Sigmoid colon (tissue), 7 donors: ENCODE results near the gene AGBL1. TPM values are rescaled to one million over a fixed set of nuclear protein-coding genes. Genes with fewer than 3 reads are reported as not detected.
"Not testable (repeated sequence)": the region's sequence is repeated elsewhere in the genome, so short reads cannot be mapped to it uniquely, and the experiment has no call there.

Experiments used
- DNase-seq: peaks from one replicate; pipeline ENCODE4 v3.0.0-alpha.2; 2019
- H3K27ac ChIP-seq, 4 donors: fragments of 200-600 bp; sonication (generic); one replicate each; pipeline ENCODE4 v1.5.1; 2016 to 2019; ENCODE audit warnings: mild to moderate bottlenecking in 1 of 4
- H3K27me3 ChIP-seq, 3 donors: fragments of 200-600 bp; sonication (generic); one replicate each; pipeline ENCODE4 v1.5.1; 2019; ENCODE audit warnings: mild to moderate bottlenecking in 1 of 3
- H3K36me3 ChIP-seq, 4 donors: fragments of 200-600 bp; sonication (generic); one replicate each; pipeline ENCODE4 v1.5.1; 2016 to 2019
- H3K4me1 ChIP-seq, 4 donors: fragments of 200-600 bp; sonication (generic); one replicate each; pipeline ENCODE4 v1.5.1; 2017 to 2019
- H3K4me3 ChIP-seq, 4 donors: fragments of 200-600 bp; sonication (generic); one replicate each; pipeline ENCODE4 v1.5.1; 2017 to 2019; ENCODE audit warnings: mild to moderate bottlenecking in 2 of 4, moderate library complexity in 1 of 4
- H3K9me3 ChIP-seq, 4 donors: fragments of 200-600 bp in 3 of 4; sonication (generic) in 3 of 4; one replicate each; pipeline versions ENCODE4 v1.5.1 to v1.6.1; 2013 to 2019
- EP300 ChIP-seq, 4 donors: sonication (generic); formaldehyde crosslinking; IDR thresholded peaks; one replicate each; pipeline ENCODE4 v1.6.1; 2017; ENCODE audit warnings: antibody characterized with exemption in 4 of 4
- POLR2A ChIP-seq, 2 donors: fragments of 450-650 bp; IDR thresholded peaks; one replicate each; pipeline ENCODE4 v1.6.1; 2016; ENCODE audit warnings: antibody characterized with exemption in 2 of 2, mild to moderate bottlenecking in 2 of 2, moderate library complexity in 2 of 2
- POLR2AphosphoS5 ChIP-seq, 4 donors: sonication (generic); formaldehyde crosslinking; IDR thresholded peaks; one replicate each; pipeline ENCODE4 v1.6.1; 2017; ENCODE audit warnings: antibody characterized with exemption in 4 of 4
- WGBS, 2 donors: extraction: QIAGEN DNeasy Blood & Tissue Kit; methylation state at CpG; one replicate each; pipeline ENCODE4 v1.1.7; 2013; 5-methylcytosine and 5-hydroxymethylcytosine counted together
- intact Hi-C: fragments of 100-400 bp; cut with DNase I; formaldehyde crosslinking; loops from one replicate; pipeline ENCODE4 v1.15.1; 2023
- polyA plus RNA-seq, 3 donors: library from polyadenylated mRNA; stranded (reverse); fragments of 200-250 nt; gene quantifications; one replicate each; pipeline ENCODE4 v1.2.3, GENCODE V29; 2013
- total RNA-seq, 4 donors: library from RNA; depleted of rRNA; stranded (reverse); fragments of >200 nt; gene quantifications; one replicate each; pipeline ENCODE4 v1.1.0, GENCODE V29; 2016
- TF ChIP-seq, protein P1 (sequence below), 4 experiments: fragments of 450-650 bp in 3 of 4; fragments of 200-600 bp in 1 of 4; IDR thresholded peaks; one replicate each; pipeline ENCODE4 v1.5.1; 2016 to 2019; ENCODE audit warnings: antibody characterized with exemption in 4 of 4, mild to moderate bottlenecking in 3 of 4, moderate library complexity in 2 of 4
- donor health status: healthy with polysubstance abuse.
- donor health status: Bipolar disorder and iron deficiency.
- donor health status: healthy.

Gene AGBL1
- total and polyA plus RNA-seq, 7 donors, result 0.16 to 0.28 TPM; not detected in 5

DNA sequence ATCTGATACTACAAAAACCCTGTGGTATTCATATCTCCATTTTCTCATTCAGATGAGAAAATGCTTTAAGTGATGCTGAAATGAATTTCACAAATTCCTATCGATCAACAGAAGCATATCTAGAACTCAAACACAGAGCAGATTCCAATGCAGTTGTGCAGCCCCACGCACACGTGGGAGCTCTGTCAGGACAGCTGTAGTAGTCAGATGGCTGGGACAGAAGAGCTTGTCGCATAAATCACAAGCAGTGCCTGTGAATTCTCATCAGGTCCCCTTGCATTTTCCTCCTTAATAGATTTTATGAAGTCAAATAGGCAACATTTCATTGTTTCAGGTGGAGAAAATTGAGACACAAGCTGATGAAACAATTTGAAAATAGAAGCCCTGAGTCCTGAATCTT, 792.3 kb downstream of the AGBL1 start:
- 84 to 86% methylated on average over 4 of the region's 4 CpGs for WGBS, 2 donors
- H3K4me1 ChIP-seq, result no peaks in the 10 kb centered on the region
- H3K36me3 ChIP-seq, result no peaks in the 10 kb centered on the region
- no peak overlapping the region for H3K4me3 ChIP-seq
- no peak for DNase-seq
- intact Hi-C loops, result no loop called here
- H3K27ac ChIP-seq, result no peak overlapping the region
- H3K27me3 ChIP-seq, result no peaks in the 10 kb centered on the region
- TF ChIP-seq POLR2AphosphoS5 (IDR thresholded peaks at IDR 0.05), result no peak
- TF ChIP-seq, protein P1, sequence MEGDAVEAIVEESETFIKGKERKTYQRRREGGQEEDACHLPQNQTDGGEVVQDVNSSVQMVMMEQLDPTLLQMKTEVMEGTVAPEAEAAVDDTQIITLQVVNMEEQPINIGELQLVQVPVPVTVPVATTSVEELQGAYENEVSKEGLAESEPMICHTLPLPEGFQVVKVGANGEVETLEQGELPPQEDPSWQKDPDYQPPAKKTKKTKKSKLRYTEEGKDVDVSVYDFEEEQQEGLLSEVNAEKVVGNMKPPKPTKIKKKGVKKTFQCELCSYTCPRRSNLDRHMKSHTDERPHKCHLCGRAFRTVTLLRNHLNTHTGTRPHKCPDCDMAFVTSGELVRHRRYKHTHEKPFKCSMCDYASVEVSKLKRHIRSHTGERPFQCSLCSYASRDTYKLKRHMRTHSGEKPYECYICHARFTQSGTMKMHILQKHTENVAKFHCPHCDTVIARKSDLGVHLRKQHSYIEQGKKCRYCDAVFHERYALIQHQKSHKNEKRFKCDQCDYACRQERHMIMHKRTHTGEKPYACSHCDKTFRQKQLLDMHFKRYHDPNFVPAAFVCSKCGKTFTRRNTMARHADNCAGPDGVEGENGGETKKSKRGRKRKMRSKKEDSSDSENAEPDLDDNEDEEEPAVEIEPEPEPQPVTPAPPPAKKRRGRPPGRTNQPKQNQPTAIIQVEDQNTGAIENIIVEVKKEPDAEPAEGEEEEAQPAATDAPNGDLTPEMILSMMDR (IDR thresholded peaks at IDR 0.05), result no peak
- TF ChIP-seq EP300 (IDR thresholded peaks at IDR 0.05), result no peak
- H3K9me3 ChIP-seq, result no peaks in the 10 kb centered on the region

DNA sequence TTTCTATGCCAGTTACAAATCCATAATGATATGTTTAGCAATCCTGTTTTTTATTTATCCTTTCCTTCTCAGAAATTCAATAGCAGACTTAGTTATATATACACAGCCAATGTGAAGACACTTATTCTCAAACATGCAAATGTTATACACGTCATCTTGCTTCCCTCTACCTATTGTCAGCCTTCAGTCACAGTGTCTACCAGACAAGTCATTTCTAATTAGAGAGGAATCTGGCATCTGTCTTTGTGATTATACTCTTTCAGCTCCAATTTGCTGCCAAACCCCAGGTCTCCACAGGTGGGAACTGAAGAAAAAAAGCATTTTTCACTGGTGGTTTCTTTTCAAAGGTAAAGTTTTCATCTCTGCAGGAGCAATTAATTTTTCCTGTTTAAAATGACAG, 793.1 kb downstream of the AGBL1 start:
- no peak for DNase-seq
- H3K4me1 ChIP-seq, result no peaks in the 10 kb centered on the region

DNA sequence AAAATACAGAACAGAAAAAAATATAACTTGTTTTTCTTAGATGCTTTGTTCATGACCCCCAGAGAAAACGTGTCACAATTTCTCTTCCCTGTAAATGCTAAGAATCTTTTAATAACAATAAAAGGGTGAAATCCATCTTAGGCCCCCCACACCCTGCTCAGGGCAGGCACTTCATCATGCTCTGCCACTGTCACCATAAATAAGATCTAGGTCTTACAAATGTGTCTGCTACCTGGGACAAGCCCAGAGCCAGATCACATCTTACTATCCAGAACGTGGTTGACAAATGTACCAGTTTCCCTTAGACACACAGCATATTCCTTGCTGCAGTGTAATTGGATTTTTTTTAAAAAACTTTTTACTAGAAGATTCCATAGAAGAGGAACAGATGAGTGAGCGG, 795.4 kb downstream of the AGBL1 start:
- no peaks in the 10 kb centered on the region for H3K27me3 ChIP-seq
- TF ChIP-seq POLR2A (IDR thresholded peaks at IDR 0.05) (no peak), EP300 (IDR thresholded peaks at IDR 0.05) (no peak), POLR2AphosphoS5 (IDR thresholded peaks at IDR 0.05) (no peak)
- TF ChIP-seq, protein P1 (IDR thresholded peaks at IDR 0.05), result no peak
- intact Hi-C loops, result no loop called here
- H3K27ac ChIP-seq, result no peak overlapping the region
- no peak overlapping the region for H3K4me3 ChIP-seq
- peaks cover 0 to 11% (median 4%) of the 10 kb centered on the region in 4 donors for H3K4me1 ChIP-seq
- H3K9me3 ChIP-seq, result no peaks in the 10 kb centered on the region
- DNase-seq, result no peak
- WGBS, 2 donors, result 73 to 81% methylated on average over 3 of the region's 3 CpGs
- no peaks in the 10 kb centered on the region for H3K36me3 ChIP-seq

More for the DNA sequence above, 793.1 kb downstream of the AGBL1 start:
- Histone ChIP-seq H3K27ac (no peak overlapping the region), H3K4me3 (no peak overlapping the region), H3K27me3 (no peaks in the 10 kb centered on the region), H3K9me3 (no peaks in the 10 kb centered on the region), H3K36me3 (no peaks in the 10 kb centered on the region)
- TF ChIP-seq EP300 (IDR thresholded peaks at IDR 0.05), result no peak
- no peak for TF ChIP-seq POLR2AphosphoS5 (IDR thresholded peaks at IDR 0.05)
- TF ChIP-seq POLR2A (IDR thresholded peaks at IDR 0.05), result no peak
- TF ChIP-seq, protein P1 (IDR thresholded peaks at IDR 0.05), result no peak
- 77 to 80% methylated on average over 1 of the region's 1 CpG for WGBS, 2 donors
- intact Hi-C loops, result no loop called here

DNA sequence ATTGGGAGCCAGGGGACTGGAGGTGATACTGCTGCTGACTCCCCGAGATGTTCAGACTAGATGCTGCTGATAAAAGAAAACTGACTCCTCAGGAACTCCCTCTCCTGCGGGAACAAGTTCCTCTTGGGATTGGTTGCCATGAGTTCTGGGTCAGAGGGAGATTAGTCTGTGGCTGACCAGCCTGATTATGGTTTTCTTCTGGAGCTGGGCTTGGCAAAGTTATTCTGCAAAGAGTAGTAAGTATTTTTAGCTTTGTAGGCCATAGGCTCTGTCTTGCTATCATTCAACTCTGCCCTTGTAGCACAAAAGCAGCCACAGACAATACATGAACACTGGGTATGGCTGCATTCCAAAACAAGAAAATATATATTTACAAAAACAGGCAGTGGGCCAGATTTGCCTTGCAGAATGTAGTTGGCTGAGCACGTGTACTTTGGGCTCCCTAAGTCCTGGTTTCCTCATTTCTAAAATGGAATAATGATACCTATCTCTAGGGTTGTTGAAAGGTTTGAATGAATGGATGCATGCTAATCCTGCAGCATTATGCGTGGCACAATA, 796.8 kb downstream of the AGBL1 start:
- TF ChIP-seq, protein P1 (IDR thresholded peaks at IDR 0.05), result no peak
- TF ChIP-seq EP300 (IDR thresholded peaks at IDR 0.05) (no peak), POLR2AphosphoS5 (IDR thresholded peaks at IDR 0.05) (no peak)
- H3K36me3 ChIP-seq, result no peaks in the 10 kb centered on the region
- H3K4me3 ChIP-seq, result no peak overlapping the region
- no peaks in the 10 kb centered on the region for H3K27me3 ChIP-seq
- no peak overlapping the region for H3K27ac ChIP-seq
- no peak for DNase-seq
- intact Hi-C loops, result no loop called here
- 68 to 82% methylated on average over 4 of the region's 4 CpGs for WGBS, 2 donors
- peaks cover 0 to 13% (median 5%) of the 10 kb centered on the region in 4 donors for H3K4me1 ChIP-seq
- no peaks in the 10 kb centered on the region for H3K9me3 ChIP-seq

DNA sequence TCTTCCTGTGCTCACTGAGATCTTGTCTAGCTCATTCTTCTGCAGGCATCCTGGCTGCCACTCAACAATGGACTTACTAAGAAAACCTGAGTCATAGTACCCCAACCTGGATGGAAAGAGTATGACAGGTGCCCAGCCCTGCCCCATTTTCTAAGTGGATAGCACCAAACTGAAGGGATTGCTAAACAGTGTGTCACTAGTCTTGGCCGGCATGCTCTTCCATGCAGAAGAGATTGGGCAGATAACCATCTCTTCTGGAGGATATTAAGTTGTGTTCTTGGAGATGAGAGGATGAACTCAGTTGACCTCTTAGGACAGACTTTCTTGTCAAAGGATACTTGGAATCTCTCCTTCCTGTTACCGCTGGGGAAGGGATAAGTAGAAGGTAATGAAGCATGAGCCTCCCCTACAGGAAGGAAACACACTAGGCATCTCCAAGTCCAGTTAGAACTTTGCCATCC, 797.5 kb downstream of the AGBL1 start:
- Histone ChIP-seq H3K27me3 (no peaks in the 10 kb centered on the region), H3K4me1 (peaks cover 0 to 13% (median 5%) of the 10 kb centered on the region in 4 donors), H3K36me3 (no peaks in the 10 kb centered on the region), H3K4me3 (no peak overlapping the region), H3K27ac (no peak overlapping the region), H3K9me3 (no peaks in the 10 kb centered on the region)
- 57 to 60% methylated on average over 2 of the region's 2 CpGs for WGBS, 2 donors
- intact Hi-C loops, result no loop called here
- no peak for TF ChIP-seq EP300 (IDR thresholded peaks at IDR 0.05)
- TF ChIP-seq, protein P1 (IDR thresholded peaks at IDR 0.05), result no peak
- TF ChIP-seq POLR2A (IDR thresholded peaks at IDR 0.05), result no peak
- TF ChIP-seq POLR2AphosphoS5 (IDR thresholded peaks at IDR 0.05), result no peak
- DNase-seq, result no peak

DNA sequence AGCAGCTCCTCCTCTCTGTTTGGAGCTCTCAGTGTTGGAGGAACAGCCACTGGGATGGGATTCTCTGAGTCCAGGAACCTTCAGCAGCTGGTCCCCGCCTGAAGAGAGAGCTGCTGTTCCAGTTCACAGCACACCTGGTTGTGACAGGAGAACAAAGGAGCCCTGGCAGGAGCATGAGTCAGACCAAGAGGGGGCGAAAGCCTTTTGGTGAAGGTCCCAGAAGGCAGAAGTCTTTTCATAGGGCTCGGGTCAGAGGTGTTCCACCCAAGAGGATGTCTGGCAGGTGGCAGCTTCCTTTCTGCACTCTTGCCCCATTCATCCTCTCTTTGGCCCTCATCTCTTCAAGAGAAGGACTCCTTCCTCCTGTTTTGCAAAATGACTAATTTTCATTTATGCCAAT, 799.2 kb downstream of the AGBL1 start:
- peak overlapping the region in 1 of 4 donors; percentile 31 for H3K27ac ChIP-seq
- not testable (repeated sequence) for H3K9me3 ChIP-seq
- 51 to 69% methylated on average over 3 of the region's 3 CpGs for WGBS, 2 donors

More for the DNA sequence above, 799.2 kb downstream of the AGBL1 start:
- H3K27me3 ChIP-seq, H3K4me3 ChIP-seq, H3K36me3 ChIP-seq, DNase-seq, intact Hi-C loops: not testable (repeated sequence)
- peaks cover 0 to 13% (median 6%) of the 10 kb centered on the region in 4 donors for H3K4me1 ChIP-seq
